HG03378 (cell line): ENCODE results near the gene PTPRA.

ENCODE experiments used
- ATAC-seq: cut with Tn5 transposase; IDR thresholded peaks from one replicate; pipeline ENCODE4 v1.9.1; 2021; ENCODE audit warnings: mild to moderate bottlenecking, moderate library complexity; ENCODE audit not compliant: unreplicated experiment

The PTPRA gene

GRCh38 chr20:2847802-2848201, 25.5 kb upstream of the PTPRA start:
- ATAC-seq = no peak

DNA sequence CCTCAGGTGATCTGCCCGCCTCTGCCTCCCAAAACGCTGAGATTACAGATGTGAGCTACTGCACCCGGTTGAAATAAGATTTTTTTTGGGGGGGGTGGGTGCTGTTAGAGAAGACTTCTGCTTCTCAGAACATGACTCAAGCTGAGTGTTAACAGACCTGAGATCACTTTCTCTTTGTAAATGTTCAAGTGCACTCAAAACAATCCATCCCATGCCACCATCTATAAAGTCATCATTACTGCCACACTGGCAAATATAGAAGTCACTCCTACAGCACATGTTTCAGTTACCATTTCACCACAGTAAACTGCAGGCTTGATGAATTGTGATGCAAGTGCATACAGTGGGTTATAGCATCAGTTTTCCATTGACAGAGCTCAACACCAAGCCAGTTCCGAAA, 23.8 kb upstream of the PTPRA start:
- ATAC-seq = no peak

GRCh38 chr20:2851086-2851485, 22.2 kb upstream of the PTPRA start:
- no peak for ATAC-seq

- ATAC-seq = no peak
Measured at GRCh38 chr20:2858591-2858990, 14.7 kb upstream of the PTPRA start.

GRCh38 chr20:2859330-2860121, 13.8 kb upstream of the PTPRA start:
- ATAC-seq = no peak

DNA sequence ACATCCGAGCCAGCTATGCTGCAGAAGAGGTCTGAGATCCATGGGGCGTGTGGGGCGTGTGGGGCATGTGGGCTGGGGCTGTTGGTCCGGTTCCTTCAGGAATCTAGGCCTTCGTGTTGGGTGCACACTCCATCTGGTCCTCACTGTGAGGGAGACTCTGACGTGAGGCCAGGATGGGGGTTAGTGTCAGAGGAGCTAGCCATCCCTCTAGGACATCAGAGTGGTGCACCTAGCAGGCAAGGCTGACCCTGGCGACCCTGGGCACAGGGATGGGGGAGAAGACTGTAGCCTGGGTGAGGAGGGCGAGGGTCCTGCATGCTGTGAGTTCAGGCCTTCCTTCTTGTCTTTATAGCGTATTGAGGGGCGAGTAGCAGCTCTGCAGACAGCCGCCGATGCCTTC, 8.7 kb upstream of the PTPRA start:
- ATAC-seq = no peak

- no peak for ATAC-seq
Measured at GRCh38 chr20:2865101-2865500, 8.2 kb upstream of the PTPRA start.

- no peak for ATAC-seq
Measured at GRCh38 chr20:2865630-2866029, 7.7 kb upstream of the PTPRA start.

GRCh38 chr20:2866236-2866635, 7.0 kb upstream of the PTPRA start:
- ATAC-seq = no peak

- ATAC-seq = no peak
Measured at GRCh38 chr20:2867081-2867864, 6.0 kb upstream of the PTPRA start.

- ATAC-seq = no peak
Measured at GRCh38 chr20:2869381-2869780, 3.9 kb upstream of the PTPRA start.

DNA sequence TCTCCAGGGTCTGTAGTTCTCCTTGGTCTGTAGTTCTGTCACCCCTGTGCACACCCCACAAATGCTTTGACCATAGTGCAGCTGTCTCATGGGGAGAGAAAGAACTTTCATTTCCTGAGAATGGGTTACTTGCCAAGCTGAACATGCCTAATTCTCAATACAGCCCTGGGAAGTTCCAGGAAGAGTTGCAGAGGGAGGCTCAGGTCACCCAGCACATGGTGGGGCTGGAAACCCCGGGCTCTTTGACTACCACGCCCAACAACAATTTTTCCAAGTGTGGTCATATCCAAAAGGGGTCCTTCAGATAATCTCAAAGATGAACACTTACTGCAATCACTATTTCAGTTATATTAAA, 2.2 kb upstream of the PTPRA start:
- ATAC-seq = no peak

GRCh38 chr20:2871661-2872458, 1.4 kb upstream of the PTPRA start:
- no peak for ATAC-seq

GRCh38 chr20:2872459-2873009, 747 bp upstream of the PTPRA start:
- peak; percentile 20 for ATAC-seq

DNA sequence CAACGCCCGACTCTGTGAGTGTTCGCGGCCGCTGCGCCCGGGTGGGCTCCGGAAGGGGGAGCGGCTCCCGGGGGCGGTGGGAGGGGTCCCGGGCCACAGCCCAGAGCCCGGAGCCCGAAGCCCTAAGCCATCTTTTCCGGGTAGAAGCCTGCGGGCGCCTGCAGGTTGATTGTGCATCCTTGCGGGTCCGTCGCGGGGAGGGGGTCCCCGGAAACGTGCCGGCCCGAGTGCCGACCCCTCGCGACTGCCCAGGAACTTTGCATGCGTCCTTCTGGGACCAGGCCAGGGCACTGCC, 413 bp downstream of the PTPRA start:
- ATAC-seq = peak; percentile 23

- ATAC-seq = no peak
Measured at GRCh38 chr20:2874456-2874855, 1.2 kb downstream of the PTPRA start.

- no peak for ATAC-seq
Measured at GRCh38 chr20:2875690-2876203, 2.5 kb downstream of the PTPRA start.

DNA sequence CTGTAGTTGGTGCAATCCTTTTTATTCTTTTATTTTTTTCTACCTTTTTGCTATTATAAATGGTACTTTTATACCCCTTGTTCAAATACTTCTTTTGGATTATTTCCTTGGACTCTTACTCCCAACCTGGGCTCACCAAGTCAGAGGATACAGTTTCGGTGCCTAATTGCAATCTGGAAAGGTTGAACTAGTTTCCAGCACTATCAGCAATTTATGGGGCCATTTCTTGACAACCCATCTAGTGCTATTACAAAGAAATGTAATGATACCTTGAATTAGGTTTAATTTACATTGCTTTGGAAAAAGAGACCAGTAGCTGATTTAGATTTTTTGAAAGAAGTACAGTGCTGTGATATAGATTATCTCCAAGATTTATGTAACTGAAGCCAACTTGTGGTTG, 5.2 kb downstream of the PTPRA start:
- no peak for ATAC-seq

- ATAC-seq = no peak
Measured at GRCh38 chr20:2879146-2879545, 5.9 kb downstream of the PTPRA start.

- no peak for ATAC-seq
Measured at GRCh38 chr20:2880650-2881049, 7.4 kb downstream of the PTPRA start.
